ENCODE results near the gene CCNYL1. TPM values are rescaled to one million over a fixed set of nuclear protein-coding genes. Genes with fewer than 3 reads are reported as not detected.

The CCNYL1 gene
- total RNA-seq, 1 experiment from 2014 or later, result 40.7 TPM

DNA sequence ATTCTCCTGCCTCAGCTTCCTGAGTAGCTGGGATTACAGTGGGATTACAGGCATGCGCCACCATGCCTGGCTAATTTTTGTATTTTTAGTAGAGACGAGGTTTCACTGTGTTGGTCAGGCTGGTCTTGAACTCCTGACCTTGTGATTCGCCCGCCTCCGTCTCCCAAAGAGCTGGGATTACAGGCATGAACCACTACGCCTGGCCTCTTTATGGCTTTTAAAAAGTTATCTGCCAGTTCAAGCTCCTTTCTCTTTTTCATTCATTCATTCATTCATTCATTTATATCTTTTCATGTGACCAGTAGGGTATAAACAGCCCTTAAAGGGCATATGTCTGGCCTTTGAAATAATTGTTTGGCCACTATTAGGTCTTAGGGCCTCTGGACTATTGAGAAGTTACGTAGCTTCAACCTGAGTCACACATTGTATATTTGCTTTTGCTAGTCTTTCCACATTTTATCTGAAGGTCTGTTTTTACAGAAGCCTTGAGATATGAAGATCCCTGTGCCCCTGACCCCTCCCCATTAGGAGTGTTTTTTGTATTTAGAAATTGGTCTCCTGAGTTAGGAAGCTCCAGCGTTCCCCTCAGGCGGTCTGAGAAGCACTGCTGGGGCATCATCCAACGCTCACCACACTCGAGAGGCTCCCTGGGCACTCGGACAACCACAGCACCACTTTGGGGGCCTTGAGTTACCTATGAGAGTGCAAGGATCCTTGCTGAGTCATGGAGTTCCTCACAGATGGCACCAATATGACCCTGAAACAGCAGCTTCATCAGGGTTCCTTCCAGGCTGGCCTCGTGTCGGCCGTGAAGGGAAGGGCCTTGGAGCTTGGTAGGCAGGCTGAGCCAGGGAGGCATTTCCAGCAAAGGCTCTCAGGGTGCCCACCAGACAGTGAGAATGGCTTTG lies 36.5 kb downstream of the CCNYL1 start:
- peaks cover 1% of the 10 kb centered on the region; the same call in 1 of the 2 replicates for H3K36me3 ChIP-seq (ENCODE audit: control insufficient read depth, insufficient read depth, low read length)
- TF ChIP-seq, protein P1, sequence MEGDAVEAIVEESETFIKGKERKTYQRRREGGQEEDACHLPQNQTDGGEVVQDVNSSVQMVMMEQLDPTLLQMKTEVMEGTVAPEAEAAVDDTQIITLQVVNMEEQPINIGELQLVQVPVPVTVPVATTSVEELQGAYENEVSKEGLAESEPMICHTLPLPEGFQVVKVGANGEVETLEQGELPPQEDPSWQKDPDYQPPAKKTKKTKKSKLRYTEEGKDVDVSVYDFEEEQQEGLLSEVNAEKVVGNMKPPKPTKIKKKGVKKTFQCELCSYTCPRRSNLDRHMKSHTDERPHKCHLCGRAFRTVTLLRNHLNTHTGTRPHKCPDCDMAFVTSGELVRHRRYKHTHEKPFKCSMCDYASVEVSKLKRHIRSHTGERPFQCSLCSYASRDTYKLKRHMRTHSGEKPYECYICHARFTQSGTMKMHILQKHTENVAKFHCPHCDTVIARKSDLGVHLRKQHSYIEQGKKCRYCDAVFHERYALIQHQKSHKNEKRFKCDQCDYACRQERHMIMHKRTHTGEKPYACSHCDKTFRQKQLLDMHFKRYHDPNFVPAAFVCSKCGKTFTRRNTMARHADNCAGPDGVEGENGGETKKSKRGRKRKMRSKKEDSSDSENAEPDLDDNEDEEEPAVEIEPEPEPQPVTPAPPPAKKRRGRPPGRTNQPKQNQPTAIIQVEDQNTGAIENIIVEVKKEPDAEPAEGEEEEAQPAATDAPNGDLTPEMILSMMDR (IDR thresholded peaks at IDR 0.05; ENCODE audit: insufficient read depth in 1 of 2, low read depth in 1 of 2, low read length in 1 of 2, severe bottlenecking in 1 of 2, unreplicated experiment in 1 of 2), result no peak
- peak overlapping the region; percentile 93 for H3K27ac Mint-ChIP-seq (ENCODE audit: unreplicated experiment)
- H3K4me1 Mint-ChIP-seq (ENCODE audit: low read depth, unreplicated experiment), result peaks cover 23% of the 10 kb centered on the region
- H3K9me3 ChIP-seq, result no peaks in the 10 kb centered on the region
- ChIA-PET CTCF (interaction anchor here (0.5 to 4.5 kb wide), 16 partner anchors 13 to 354 kb away, joined by 3 to 77 read pairs (median 4); partner anchors contain the start of genes CCNYL1 and FZD5), POLR2A (interaction anchor here (0.5 to 1.3 kb wide), 9 partner anchors 16 to 214 kb away, joined by 3 to 5 read pairs (median 3); partner anchors contain the start of genes CCNYL1 and METTL21A)
- intact Hi-C loops (cut with micrococcal nuclease; ENCODE audit: unreplicated experiment), result loop anchor here (1.0 to 5.0 kb wide), 5 partner anchors 17 to 204 kb away; no protein-coding TSS in a partner anchor
- H3K36me3 Mint-ChIP-seq (ENCODE audit: insufficient read depth, unreplicated experiment), result peaks cover 60% of the 10 kb centered on the region
- no peaks in the 10 kb centered on the region for H3K9me3 Mint-ChIP-seq (ENCODE audit: unreplicated experiment)
- peak; percentile 54 to 69 for DNase-seq
- no peak overlapping the region for H3K4me3 ChIP-seq (ENCODE audit: low read depth, low read length)
- peak overlapping the region; percentile 57 for H3K4me3 Mint-ChIP-seq (ENCODE audit: unreplicated experiment)
- no peaks in the 10 kb centered on the region for H3K27me3 Mint-ChIP-seq (ENCODE audit: insufficient read depth, unreplicated experiment)
- no peaks in the 10 kb centered on the region for H3K27me3 ChIP-seq (replicated peaks; ENCODE audit: control insufficient read depth, insufficient read depth, low read length)
- no TSS peak for BruUV-seq (replicated peaks)
- peaks cover 53% of the 10 kb centered on the region for H3K4me1 ChIP-seq

DNA sequence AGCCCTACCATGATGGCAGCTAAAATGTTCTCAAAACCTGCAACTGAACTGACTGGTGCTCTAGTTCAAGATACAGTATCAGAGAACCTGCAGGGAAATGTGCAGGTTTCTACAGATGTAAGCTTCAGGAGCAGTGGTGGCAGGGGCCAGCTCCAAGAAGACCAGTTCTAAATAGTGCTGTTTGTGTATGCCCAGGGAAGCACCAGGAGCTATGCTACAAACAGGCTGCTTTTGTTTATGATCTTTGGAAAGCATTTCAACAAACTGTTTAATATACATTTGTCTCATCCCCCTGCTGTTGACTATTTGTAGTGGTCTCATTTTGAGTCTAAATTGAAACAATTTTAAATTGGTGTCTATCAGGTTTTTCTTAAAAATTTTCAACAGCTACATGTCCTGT lies 37.6 kb downstream of the CCNYL1 start:
- POLR2A ChIA-PET, result interaction anchor here (1.2 kb wide), 1 partner anchor 38 kb away, joined by 4 read pairs; the partner anchor contains the start of gene CCNYL1

More for the DNA sequence above, 37.6 kb downstream of the CCNYL1 start:
- no peak for DNase-seq
- H3K27ac Mint-ChIP-seq (ENCODE audit: unreplicated experiment), result peak overlapping the region; percentile 93
- Histone ChIP-seq H3K4me3 (ENCODE audit: low read depth, low read length) (no peak overlapping the region), H3K36me3 (ENCODE audit: control insufficient read depth, insufficient read depth, low read length) (peaks cover 1% of the 10 kb centered on the region; the same call in 1 of the 2 replicates), H3K27me3 (replicated peaks; ENCODE audit: control insufficient read depth, insufficient read depth, low read length) (no peaks in the 10 kb centered on the region), H3K4me1 (peaks cover 53% of the 10 kb centered on the region), H3K9me3 (no peaks in the 10 kb centered on the region)
- CTCF ChIA-PET, result interaction anchor here (1.6 to 4.5 kb wide), 2 partner anchors 148 to 291 kb away, joined by 4 to 77 read pairs; no protein-coding TSS in a partner anchor
- no peaks in the 10 kb centered on the region for H3K9me3 Mint-ChIP-seq (ENCODE audit: unreplicated experiment)
- intact Hi-C loops (cut with micrococcal nuclease; ENCODE audit: unreplicated experiment), result loop anchor here (1.0 to 5.0 kb wide), 4 partner anchors 16 to 203 kb away; no protein-coding TSS in a partner anchor
- peaks cover 23% of the 10 kb centered on the region for H3K4me1 Mint-ChIP-seq (ENCODE audit: low read depth, unreplicated experiment)
- TF ChIP-seq, protein P1 (IDR thresholded peaks at IDR 0.05; ENCODE audit: insufficient read depth in 1 of 2, low read depth in 1 of 2, low read length in 1 of 2, severe bottlenecking in 1 of 2, unreplicated experiment in 1 of 2), result peak in 1 of 2 experiments; percentile 17
- peaks cover 69% of the 10 kb centered on the region for H3K36me3 Mint-ChIP-seq (ENCODE audit: insufficient read depth, unreplicated experiment)
- no TSS peak for BruUV-seq (replicated peaks)
- no peak overlapping the region for H3K4me3 Mint-ChIP-seq (ENCODE audit: unreplicated experiment)
- no peaks in the 10 kb centered on the region for H3K27me3 Mint-ChIP-seq (ENCODE audit: insufficient read depth, unreplicated experiment)

All from Caco-2 (cell line).